Stimulated activated CD4-positive, alpha-beta T cell treated with anti-CD3 and anti-CD28 coated beads, Interleukin-4, amount 100 ng/mL, for 24 hours (primary cell): ENCODE data around the gene KRT28.
"Not testable (repeated sequence)": the region's sequence is repeated elsewhere in the genome, so short reads cannot be mapped to it uniquely, and the experiment has no call there.

Experiments used
- DNase-seq: peaks from one replicate; pipeline ENCODE4 v3.0.0-alpha.2; 2020

The KRT28 gene

GRCh38 chr17:40777459-40777858 lies 22.3 kb downstream of the KRT28 start:
- DNase-seq = no peak

- no peak for DNase-seq
These were observed 23.8 kb downstream of the KRT28 start for GRCh38 chr17:40775945-40776344.

GRCh38 chr17:40772101-40772500 lies 27.7 kb downstream of the KRT28 start, which contains the start of gene KRT26:
Gene KRT26, minus strand, starts transcription at chr17:40772201. Its CDS starts 88 bp downstream, at chr17:40772113.
- DNase-seq = no peak

- DNase-seq = no peak
These were observed 34.1 kb downstream of the KRT28 start for GRCh38 chr17:40765657-40766056.

- DNase-seq = no peak
These were observed 36.0 kb downstream of the KRT28 start for GRCh38 chr17:40763752-40764151.

GRCh38 chr17:40760105-40761016 lies 39.4 kb downstream of the KRT28 start:
- no peak for DNase-seq

- DNase-seq = no peak
These were observed 44.5 kb downstream of the KRT28 start, which contains the start of gene KRT25 for GRCh38 chr17:40755231-40755630. Gene KRT25, minus strand, starts transcription at chr17:40755331. Its CDS starts 60 bp downstream, at chr17:40755271.

- no peak for DNase-seq
These were observed 46.0 kb downstream of the KRT28 start for GRCh38 chr17:40753804-40754203.

- DNase-seq = no peak
These were observed 48.7 kb downstream of the KRT28 start for GRCh38 chr17:40751065-40751464.

GRCh38 chr17:40750391-40750790 lies 49.4 kb downstream of the KRT28 start:
- no peak for DNase-seq

GRCh38 chr17:40748666-40749065 lies 51.1 kb downstream of the KRT28 start:
- not testable (repeated sequence) for DNase-seq
